Lower leg skin (tissue), 3 donors: ENCODE measurements around the gene ADGB.

Experiments used
- POLR2A ChIP-seq, 2 donors: fragments of 450-650 bp; IDR thresholded peaks; one replicate each; pipeline ENCODE4 v1.6.1; 2016 to 2017; ENCODE audit warnings: antibody characterized with exemption in 2 of 2, mild to moderate bottlenecking in 1 of 2, moderate library complexity in 1 of 2
- TF ChIP-seq, protein P1 (sequence below), 3 donors: fragments of 450-650 bp; IDR thresholded peaks; one replicate each; pipeline ENCODE4 v1.5.1; 2016; ENCODE audit warnings: antibody characterized with exemption in 3 of 3, mild to moderate bottlenecking in 3 of 3, moderate library complexity in 2 of 3

- TF ChIP-seq, protein P1, sequence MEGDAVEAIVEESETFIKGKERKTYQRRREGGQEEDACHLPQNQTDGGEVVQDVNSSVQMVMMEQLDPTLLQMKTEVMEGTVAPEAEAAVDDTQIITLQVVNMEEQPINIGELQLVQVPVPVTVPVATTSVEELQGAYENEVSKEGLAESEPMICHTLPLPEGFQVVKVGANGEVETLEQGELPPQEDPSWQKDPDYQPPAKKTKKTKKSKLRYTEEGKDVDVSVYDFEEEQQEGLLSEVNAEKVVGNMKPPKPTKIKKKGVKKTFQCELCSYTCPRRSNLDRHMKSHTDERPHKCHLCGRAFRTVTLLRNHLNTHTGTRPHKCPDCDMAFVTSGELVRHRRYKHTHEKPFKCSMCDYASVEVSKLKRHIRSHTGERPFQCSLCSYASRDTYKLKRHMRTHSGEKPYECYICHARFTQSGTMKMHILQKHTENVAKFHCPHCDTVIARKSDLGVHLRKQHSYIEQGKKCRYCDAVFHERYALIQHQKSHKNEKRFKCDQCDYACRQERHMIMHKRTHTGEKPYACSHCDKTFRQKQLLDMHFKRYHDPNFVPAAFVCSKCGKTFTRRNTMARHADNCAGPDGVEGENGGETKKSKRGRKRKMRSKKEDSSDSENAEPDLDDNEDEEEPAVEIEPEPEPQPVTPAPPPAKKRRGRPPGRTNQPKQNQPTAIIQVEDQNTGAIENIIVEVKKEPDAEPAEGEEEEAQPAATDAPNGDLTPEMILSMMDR (IDR thresholded peaks at IDR 0.05): no peak
- TF ChIP-seq POLR2A (IDR thresholded peaks at IDR 0.05): no peak
These were observed 58.7 kb downstream of the ADGB start for GRCh38 chr6:146657432-146657831.
